Peyer's patch (tissue), 4 donors: ENCODE measurements around the gene RBL2. TPM values are rescaled to one million over a fixed set of nuclear protein-coding genes. Genes with fewer than 3 reads are reported as not detected.

Experiments used
- DNase-seq, 3 donors: peaks; one replicate each; pipeline ENCODE4 v3.0.0-alpha.2; 2017 to 2019
- H3K27ac ChIP-seq, 4 donors: fragments of 200-600 bp; sonication (generic); one replicate each; pipeline ENCODE4 v1.5.1; 2016 to 2019
- H3K27me3 ChIP-seq, 2 donors: fragments of 200-600 bp; sonication (generic); one replicate each; pipeline ENCODE4 v1.5.1; 2019
- H3K36me3 ChIP-seq, 3 donors: fragments of 200-600 bp; sonication (generic); one replicate each; pipeline ENCODE4 v1.5.1; 2016 to 2019
- H3K4me1 ChIP-seq, 4 donors: fragments of 200-600 bp; sonication (generic); one replicate each; pipeline ENCODE4 v1.5.1; 2016 to 2019
- H3K4me3 ChIP-seq, 4 donors: fragments of 200-600 bp; sonication (generic); 1 replicate in 3 of 4; 2 replicates in 1 of 4; pipeline ENCODE4 v1.5.1; 2016 to 2019; ENCODE audit warnings: mild to moderate bottlenecking in 1 of 4
- H3K9me3 ChIP-seq, 4 donors: fragments of 200-600 bp; sonication (generic); one replicate each; pipeline ENCODE4 v1.5.1; 2016 to 2019; ENCODE audit warnings: mild to moderate bottlenecking in 1 of 4
- CTCF ChIP-seq, 6 experiments: fragments of 450-650 bp in 4 of 6; fragments of 200-600 bp in 2 of 6; sonication (generic) in 1 of 6; IDR thresholded peaks; one replicate each; pipeline ENCODE4 v1.5.1; 2017 to 2019; ENCODE audit warnings: antibody characterized with exemption in 6 of 6, mild to moderate bottlenecking in 3 of 6, moderate library complexity in 1 of 6
- POLR2A ChIP-seq, 2 donors: fragments of 450-650 bp; IDR thresholded peaks; one replicate each; pipeline ENCODE4 v1.5.1; 2017; ENCODE audit warnings: antibody characterized with exemption in 2 of 2, mild to moderate bottlenecking in 2 of 2, moderate library complexity in 2 of 2
- total RNA-seq, 4 donors: library from RNA; depleted of rRNA; stranded (reverse); fragments of >200 nt; gene quantifications; one replicate each; pipeline ENCODE4 v1.1.0, GENCODE V29; 2016

The RBL2 gene
- total RNA-seq, 4 donors from 2014 or later, result 64.1 to 106 (median 88.4) TPM

GRCh38 chr16:53435066-53435688 is 906 bp downstream of the RBL2 start:
- H3K9me3 ChIP-seq, result no peaks in the 10 kb centered on the region
- peak overlapping the region; percentile 88 to 97 (median 94) for H3K4me3 ChIP-seq
- H3K27me3 ChIP-seq, result no peaks in the 10 kb centered on the region

GRCh38 chr16:53440125-53440524 is 5.9 kb downstream of the RBL2 start:
- H3K4me1 ChIP-seq, result peaks cover 0 to 14% (median 0%) of the 10 kb centered on the region in 4 donors
- DNase-seq, result no peak
- TF ChIP-seq POLR2A (IDR thresholded peaks at IDR 0.05) (no peak), CTCF (IDR thresholded peaks at IDR 0.05) (no peak)
- H3K4me3 ChIP-seq, result no peak overlapping the region
- no peaks in the 10 kb centered on the region for H3K9me3 ChIP-seq
- H3K36me3 ChIP-seq, result peaks cover 0 to 48% (median 0%) of the 10 kb centered on the region in 3 donors
- H3K27ac ChIP-seq, result no peak overlapping the region
- no peaks in the 10 kb centered on the region for H3K27me3 ChIP-seq

More at GRCh38 chr16:53435066-53435688, 906 bp downstream of the RBL2 start:
- Histone ChIP-seq H3K27ac (peak overlapping the region; percentile 93 to 99 (median 95)), H3K36me3 (peaks cover 0 to under 1% (median 0%) of the 10 kb centered on the region in 3 donors), H3K4me1 (peaks cover 0 to 14% (median 0%) of the 10 kb centered on the region in 4 donors)
- peak; percentile 78 to 91 (median 86) for DNase-seq
- TF ChIP-seq CTCF (IDR thresholded peaks at IDR 0.05), result no peak
- TF ChIP-seq POLR2A (IDR thresholded peaks at IDR 0.05), result peak; percentile 68 to 78

GRCh38 chr16:53445534-53445933 is 11.3 kb downstream of the RBL2 start:
- Histone ChIP-seq H3K27me3 (no peaks in the 10 kb centered on the region), H3K9me3 (no peaks in the 10 kb centered on the region), H3K4me3 (no peak overlapping the region), H3K27ac (no peak overlapping the region), H3K4me1 (no peaks in the 10 kb centered on the region), H3K36me3 (peaks cover 0 to 71% (median 0%) of the 10 kb centered on the region in 3 donors)
- TF ChIP-seq POLR2A (IDR thresholded peaks at IDR 0.05), result no peak
- no peak for DNase-seq

GRCh38 chr16:53446090-53446489 is 11.8 kb downstream of the RBL2 start:
- no peak for TF ChIP-seq POLR2A (IDR thresholded peaks at IDR 0.05)
- no peak for TF ChIP-seq CTCF (IDR thresholded peaks at IDR 0.05)
- Histone ChIP-seq H3K36me3 (peaks cover 0 to 67% (median 0%) of the 10 kb centered on the region in 3 donors), H3K9me3 (no peaks in the 10 kb centered on the region), H3K27me3 (no peaks in the 10 kb centered on the region), H3K4me1 (no peaks in the 10 kb centered on the region), H3K27ac (no peak overlapping the region), H3K4me3 (peak overlapping the region in 1 of 4 donors; percentile 10)
- no peak for DNase-seq

- no peak overlapping the region for H3K4me3 ChIP-seq
- H3K27ac ChIP-seq, result no peak overlapping the region
- no peaks in the 10 kb centered on the region for H3K9me3 ChIP-seq
- no peak for DNase-seq
- peaks cover 0 to 1% (median 0%) of the 10 kb centered on the region in 4 donors for H3K4me1 ChIP-seq
- H3K36me3 ChIP-seq, result peaks cover 0 to 68% (median 0%) of the 10 kb centered on the region in 3 donors
- no peak for TF ChIP-seq CTCF (IDR thresholded peaks at IDR 0.05)
- no peak for TF ChIP-seq POLR2A (IDR thresholded peaks at IDR 0.05)
- H3K27me3 ChIP-seq, result no peaks in the 10 kb centered on the region
These were observed 15.7 kb downstream of the RBL2 start for GRCh38 chr16:53449816-53450517.

- no peak overlapping the region for H3K4me3 ChIP-seq
- H3K36me3 ChIP-seq, result peaks cover 0 to 75% (median 0%) of the 10 kb centered on the region in 3 donors
- peaks cover 0 to 3% (median 0%) of the 10 kb centered on the region in 4 donors for H3K4me1 ChIP-seq
- H3K27me3 ChIP-seq, result no peaks in the 10 kb centered on the region
- no peaks in the 10 kb centered on the region for H3K9me3 ChIP-seq
- peak overlapping the region in 1 of 4 donors; percentile 34 for H3K27ac ChIP-seq
- TF ChIP-seq CTCF (IDR thresholded peaks at IDR 0.05) (no peak), POLR2A (IDR thresholded peaks at IDR 0.05) (no peak)
- no peak for DNase-seq
These were observed 19.7 kb downstream of the RBL2 start for GRCh38 chr16:53453928-53454327.
